Measurements from ENCODE around the gene LY6G6F.
"Not testable (repeated sequence)": the region's sequence is repeated elsewhere in the genome, so short reads cannot be mapped to it uniquely, and the experiment has no call there.

Gene LY6G6F

DNA sequence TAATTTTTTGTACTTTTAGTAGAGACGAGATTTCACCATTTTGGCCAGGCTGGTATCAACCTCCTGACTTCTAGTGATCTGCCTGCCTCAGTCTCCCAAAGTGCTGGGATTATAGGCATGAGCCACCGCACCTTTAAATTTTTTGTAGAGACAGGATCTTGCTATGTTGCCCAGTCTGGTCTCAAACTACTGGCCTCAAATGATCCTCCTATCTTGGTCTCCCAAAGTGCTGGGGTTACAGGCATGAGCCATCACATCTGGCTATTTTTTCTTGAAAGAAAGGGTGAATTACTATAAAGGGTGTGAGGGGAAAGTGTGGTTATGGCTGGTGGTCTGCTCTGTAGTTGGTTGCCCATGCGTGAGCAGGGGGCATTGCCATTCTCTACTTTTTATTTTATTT, 1.6 kb downstream of the LY6G6F start:
- Histone ChIP-seq H3K27ac (ENCODE audit: low read length) (no peak overlapping the region), H3K27me3 (replicated peaks; ENCODE audit: insufficient read depth, low read length) (no peaks in the 10 kb centered on the region; the same call in 1 of the 2 replicates), H3K36me3 (replicated peaks; ENCODE audit: insufficient read depth, low read length) (no peaks in the 10 kb centered on the region), H4K20me1 (ENCODE audit: insufficient read depth, low read length) (no peaks in the 10 kb centered on the region), H3K4me2 (ENCODE audit: low read depth, low read length) (no peak overlapping the region), H3K79me2 (ENCODE audit: low read length) (no peaks in the 10 kb centered on the region), H3K4me3 (ENCODE audit: low read length) (no peak overlapping the region), H3K4me1 (ENCODE audit: low read length) (0 out of 2 replicates have a peak, but pooled peaks cover 5% of the 10 kb centered on the region), H3K9me3 (replicated peaks; ENCODE audit: insufficient read depth, low read length) (no peaks in the 10 kb centered on the region), H3K9me2 (replicated peaks; ENCODE audit: insufficient read depth, low read length) (no peaks in the 10 kb centered on the region), H3K9ac (ENCODE audit: low read length) (no peak overlapping the region), H3F3A (ENCODE audit: insufficient read depth, low read length) (no peaks in the 10 kb centered on the region), H2AFZ (ENCODE audit: low read length) (no peak overlapping the region)
- TF ChIP-seq EZH2 (optimal IDR thresholded peaks at IDR 0.05; ENCODE audit: low read depth, low read length) (no peak), EZH2phosphoT487 (IDR thresholded peaks at IDR 0.05; ENCODE audit: low read length) (no peak), CTCF (IDR thresholded peaks at IDR 0.05; ENCODE audit: low read length) (no peak)
- no peak for DNase-seq

- not testable (repeated sequence) for DNase-seq; H3F3A ChIP-seq (ENCODE audit: insufficient read depth, low read length); H4K20me1 ChIP-seq (ENCODE audit: insufficient read depth, low read length); H3K79me2 ChIP-seq (ENCODE audit: low read length); H3K9me2 ChIP-seq (replicated peaks; ENCODE audit: insufficient read depth, low read length); H3K27ac ChIP-seq (ENCODE audit: low read length); H3K27me3 ChIP-seq (replicated peaks; ENCODE audit: insufficient read depth, low read length); H3K4me2 ChIP-seq (ENCODE audit: low read depth, low read length); H3K36me3 ChIP-seq (replicated peaks; ENCODE audit: insufficient read depth, low read length); H3K4me1 ChIP-seq (ENCODE audit: low read length); H3K9ac ChIP-seq (ENCODE audit: low read length); H3K9me3 ChIP-seq (replicated peaks; ENCODE audit: insufficient read depth, low read length); H3K4me3 ChIP-seq (ENCODE audit: low read length); H2AFZ ChIP-seq (ENCODE audit: low read length)
Measured at GRCh38 chr6:31709157-31709556, 2.5 kb downstream of the LY6G6F start.

- Histone ChIP-seq H3K4me1 (ENCODE audit: low read length) (0 out of 2 replicates have a peak, but pooled peaks cover 5% of the 10 kb centered on the region), H3K9ac (ENCODE audit: low read length) (no peak overlapping the region), H2AFZ (ENCODE audit: low read length) (no peak overlapping the region), H4K20me1 (ENCODE audit: insufficient read depth, low read length) (no peaks in the 10 kb centered on the region), H3K27ac (ENCODE audit: low read length) (no peak overlapping the region), H3F3A (ENCODE audit: insufficient read depth, low read length) (no peaks in the 10 kb centered on the region), H3K4me3 (ENCODE audit: low read length) (no peak overlapping the region), H3K9me3 (replicated peaks; ENCODE audit: insufficient read depth, low read length) (no peaks in the 10 kb centered on the region), H3K36me3 (replicated peaks; ENCODE audit: insufficient read depth, low read length) (no peaks in the 10 kb centered on the region), H3K79me2 (ENCODE audit: low read length) (no peaks in the 10 kb centered on the region), H3K4me2 (ENCODE audit: low read depth, low read length) (no peak overlapping the region), H3K9me2 (replicated peaks; ENCODE audit: insufficient read depth, low read length) (no peaks in the 10 kb centered on the region), H3K27me3 (replicated peaks; ENCODE audit: insufficient read depth, low read length) (no peaks in the 10 kb centered on the region; the same call in 1 of the 2 replicates)
- TF ChIP-seq EZH2phosphoT487 (IDR thresholded peaks at IDR 0.05; ENCODE audit: low read length) (no peak), EZH2 (optimal IDR thresholded peaks at IDR 0.05; ENCODE audit: low read depth, low read length) (no peak), CTCF (IDR thresholded peaks at IDR 0.05; ENCODE audit: low read length) (no peak)
- no peak for DNase-seq
Measured at GRCh38 chr6:31710523-31711219, 4.0 kb downstream of the LY6G6F start.

- no peak overlapping the region for H3K27ac ChIP-seq (ENCODE audit: low read length)
- H3K79me2 ChIP-seq (ENCODE audit: low read length) = no peaks in the 10 kb centered on the region
- H3K9ac ChIP-seq (ENCODE audit: low read length) = no peak overlapping the region
Measured at GRCh38 chr6:31711233-31711632, 4.6 kb downstream of the LY6G6F start.

More at GRCh38 chr6:31711233-31711632, 4.6 kb downstream of the LY6G6F start:
- H3K36me3 ChIP-seq (replicated peaks; ENCODE audit: insufficient read depth, low read length) = no peaks in the 10 kb centered on the region
- H3K4me1 ChIP-seq (ENCODE audit: low read length) = 0 out of 2 replicates have a peak, but pooled peaks cover 5% of the 10 kb centered on the region
- no peaks in the 10 kb centered on the region for H3K9me3 ChIP-seq (replicated peaks; ENCODE audit: insufficient read depth, low read length)
- H3K27me3 ChIP-seq (replicated peaks; ENCODE audit: insufficient read depth, low read length) = no peaks in the 10 kb centered on the region
- no peak overlapping the region for H2AFZ ChIP-seq (ENCODE audit: low read length)
- H3K9me2 ChIP-seq (replicated peaks; ENCODE audit: insufficient read depth, low read length) = no peaks in the 10 kb centered on the region
- no peaks in the 10 kb centered on the region for H3F3A ChIP-seq (ENCODE audit: insufficient read depth, low read length)
- DNase-seq = no peak
- H3K4me3 ChIP-seq (ENCODE audit: low read length) = no peak overlapping the region
- H3K4me2 ChIP-seq (ENCODE audit: low read depth, low read length) = no peak overlapping the region
- TF ChIP-seq CTCF (IDR thresholded peaks at IDR 0.05; ENCODE audit: low read length) = no peak
- TF ChIP-seq EZH2phosphoT487 (IDR thresholded peaks at IDR 0.05; ENCODE audit: low read length) = no peak
- TF ChIP-seq EZH2 (optimal IDR thresholded peaks at IDR 0.05; ENCODE audit: low read depth, low read length) = no peak
- no peaks in the 10 kb centered on the region for H4K20me1 ChIP-seq (ENCODE audit: insufficient read depth, low read length)

Measured in MM.1S (cell line).